Measurements from ENCODE around the gene CXCL12.

The CXCL12 gene

GRCh38 chr10:44399659-44400451 is 15.0 kb upstream of the CXCL12 start:
- DNase-seq = no peak

GRCh38 chr10:44398747-44399658 is 14.1 kb upstream of the CXCL12 start:
- DNase-seq = no peak

DNA sequence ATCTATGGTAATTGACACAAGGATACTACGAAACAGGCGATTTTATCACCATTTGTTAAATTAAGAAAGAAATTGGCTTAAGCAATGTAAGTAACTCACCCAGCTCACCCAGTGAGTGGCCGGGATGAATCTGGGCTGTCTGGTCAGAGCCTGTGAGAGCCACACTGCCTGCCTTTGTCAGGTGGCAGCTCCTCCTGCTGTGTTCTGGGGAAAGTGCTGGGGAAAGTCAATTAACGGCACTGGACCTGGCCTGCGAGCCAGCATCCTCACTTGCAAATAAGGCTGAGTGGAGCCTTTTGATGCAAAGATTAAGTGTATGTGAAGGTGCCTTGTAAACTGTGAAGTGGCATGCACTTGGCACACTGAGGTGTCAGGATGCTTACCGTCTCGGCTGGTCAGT is 13.4 kb upstream of the CXCL12 start:
- no peak for DNase-seq

GRCh38 chr10:44397476-44398225 is 12.8 kb upstream of the CXCL12 start:
- no peak for DNase-seq

- DNase-seq = no peak
Observed at GRCh38 chr10:44396671-44397191, 11.8 kb upstream of the CXCL12 start.

DNA sequence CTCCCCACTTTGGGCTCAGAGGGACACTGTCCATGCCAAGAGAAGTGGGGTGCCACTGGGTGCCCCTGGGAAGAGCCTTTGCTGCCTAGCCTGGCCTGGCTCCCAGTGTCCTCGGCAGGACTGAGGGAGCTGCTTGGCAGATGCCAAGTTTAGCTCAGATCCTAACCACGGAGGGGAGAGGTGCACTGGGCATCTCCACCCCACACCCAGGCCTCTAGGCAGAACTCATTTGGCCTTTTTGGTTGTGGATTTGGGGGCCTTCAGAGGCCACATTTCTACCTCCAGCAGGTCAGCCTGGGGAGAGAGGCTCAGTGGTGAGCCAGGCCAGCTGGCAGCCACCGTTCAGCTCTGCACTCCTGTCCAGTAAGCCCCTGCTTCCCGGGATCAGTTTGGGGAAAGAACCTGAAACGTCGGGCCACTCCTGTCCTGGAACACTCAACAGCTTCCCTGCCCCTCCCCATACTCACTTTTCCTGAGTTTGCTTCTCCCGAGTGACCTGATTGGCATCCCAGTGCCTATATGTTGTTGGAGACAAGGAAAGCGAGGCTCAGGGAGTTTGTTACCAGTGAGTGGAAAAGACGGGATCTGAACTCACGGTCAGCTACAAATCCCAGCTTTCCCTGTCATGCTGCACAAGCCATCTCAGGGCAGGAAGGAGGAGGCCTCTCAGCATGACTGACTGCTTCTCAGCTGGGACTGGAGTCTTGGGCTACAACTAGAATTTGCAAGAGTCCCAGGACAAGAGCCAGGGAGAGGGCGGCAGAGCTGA is 11.2 kb upstream of the CXCL12 start:
- DNase-seq = no peak

GRCh38 chr10:44395396-44395795 is 10.5 kb upstream of the CXCL12 start:
- no peak for DNase-seq

- no peak for DNase-seq
Observed at GRCh38 chr10:44394696-44395381, 9.9 kb upstream of the CXCL12 start.

DNA sequence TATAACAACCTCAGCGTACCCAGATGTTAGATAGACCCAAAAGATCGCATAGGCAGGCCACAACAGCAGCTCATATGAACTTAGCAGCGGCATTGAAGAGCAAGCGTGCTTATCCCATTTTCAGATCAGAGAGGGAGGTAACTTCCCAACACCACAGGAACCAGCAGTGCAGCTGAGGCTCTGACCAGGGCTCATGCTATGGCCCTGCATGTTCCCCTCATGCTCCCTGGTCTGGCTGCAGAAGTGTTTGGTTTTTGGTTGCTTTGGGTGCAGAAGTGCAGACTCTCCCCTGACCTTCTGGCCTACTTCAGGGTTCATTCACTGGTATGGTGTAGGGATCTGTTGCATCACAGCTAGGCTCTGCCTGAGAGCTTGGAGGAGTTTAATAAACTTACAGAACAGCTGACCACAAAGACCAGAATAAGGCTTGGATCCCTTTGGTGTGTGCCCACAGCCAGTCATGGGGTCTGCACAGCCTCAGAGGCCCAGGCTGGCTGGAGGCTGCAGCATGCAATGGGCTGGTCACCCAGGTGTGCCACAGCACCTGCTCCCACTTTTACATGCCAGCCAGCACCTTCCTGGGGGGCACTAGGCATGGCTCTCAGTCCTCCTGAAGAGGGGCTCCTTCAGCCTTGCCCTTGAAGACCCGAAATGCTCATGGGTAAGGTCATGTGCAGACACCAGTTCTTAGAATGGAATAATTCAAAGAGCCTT is 9.1 kb upstream of the CXCL12 start:
- no peak for DNase-seq

DNA sequence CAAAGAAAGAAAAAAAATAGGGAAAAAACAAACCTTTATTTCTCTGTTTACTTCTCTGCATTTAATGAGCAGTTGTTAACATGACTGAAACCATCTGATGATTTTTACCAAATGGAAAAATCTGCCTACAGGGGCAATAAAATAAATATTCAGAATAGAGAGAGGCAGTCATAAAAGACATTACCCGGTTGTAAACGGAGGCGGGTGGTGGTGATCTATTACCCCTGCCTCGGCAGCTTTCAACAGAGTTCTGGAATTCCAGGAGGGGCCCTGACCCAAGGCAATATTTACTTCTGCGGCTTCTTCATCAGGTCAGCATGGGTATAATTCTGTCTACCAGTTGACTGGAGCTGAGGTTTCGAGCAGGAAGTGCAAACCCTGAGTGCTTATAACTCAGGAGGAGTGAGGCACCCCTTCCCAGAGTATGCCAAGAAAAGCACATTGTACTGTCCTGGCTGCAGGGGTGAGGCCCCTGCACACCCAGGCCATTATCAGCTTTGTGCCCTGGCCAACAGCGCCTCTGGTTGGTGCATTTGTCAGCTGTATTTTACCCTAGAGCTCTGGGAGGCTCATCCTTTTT is 8.2 kb upstream of the CXCL12 start:
- DNase-seq = no peak

- DNase-seq = no peak
Observed at GRCh38 chr10:44392420-44392819, 7.5 kb upstream of the CXCL12 start.

DNA sequence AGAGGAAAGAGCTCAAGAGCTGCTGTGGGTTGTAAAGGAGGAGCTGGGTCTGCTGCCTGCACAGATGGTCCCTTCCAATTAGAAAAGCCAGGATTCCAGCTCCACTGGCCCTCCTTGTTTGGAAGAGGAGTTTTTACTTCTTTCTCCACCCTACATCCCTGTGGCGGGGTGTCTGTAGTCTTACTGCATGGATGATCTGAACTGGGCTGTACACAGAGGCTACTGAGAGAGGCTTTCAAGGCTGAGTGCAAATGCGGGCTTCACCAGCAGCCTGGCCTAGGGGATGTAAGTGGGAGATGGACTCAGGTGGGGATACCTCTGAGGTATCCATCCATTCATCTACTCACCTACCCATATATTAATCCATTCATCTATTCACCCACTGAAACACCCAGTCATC is 7.1 kb upstream of the CXCL12 start:
- DNase-seq = no peak

GRCh38 chr10:44390585-44391072 is 5.7 kb upstream of the CXCL12 start:
- no peak for DNase-seq

DNA sequence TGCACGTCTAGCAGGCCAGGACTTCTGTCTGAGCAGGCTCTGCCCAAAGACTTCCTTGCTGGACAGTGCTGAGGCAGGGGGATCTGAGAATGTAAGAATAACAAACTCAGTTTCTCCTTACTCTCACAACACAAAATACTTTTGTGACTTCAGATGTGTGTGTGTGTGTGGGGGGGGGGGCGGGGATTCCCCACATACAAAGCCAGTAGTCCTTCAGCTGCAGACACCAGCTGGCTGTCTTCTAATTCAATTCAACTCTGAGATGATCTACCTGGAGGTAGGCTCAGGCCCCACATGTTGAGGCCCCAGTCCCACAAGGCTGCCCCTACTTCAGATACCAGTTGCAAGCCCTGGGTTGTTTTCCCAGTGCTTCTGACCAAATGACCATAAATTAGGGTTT is 4.7 kb upstream of the CXCL12 start:
- no peak for DNase-seq

- DNase-seq = peak in 1 of 56 donors; percentile 40
Observed at GRCh38 chr10:44389150-44389549, 4.3 kb upstream of the CXCL12 start.

GRCh38 chr10:44388641-44389040 is 3.7 kb upstream of the CXCL12 start:
- no peak for DNase-seq

DNA sequence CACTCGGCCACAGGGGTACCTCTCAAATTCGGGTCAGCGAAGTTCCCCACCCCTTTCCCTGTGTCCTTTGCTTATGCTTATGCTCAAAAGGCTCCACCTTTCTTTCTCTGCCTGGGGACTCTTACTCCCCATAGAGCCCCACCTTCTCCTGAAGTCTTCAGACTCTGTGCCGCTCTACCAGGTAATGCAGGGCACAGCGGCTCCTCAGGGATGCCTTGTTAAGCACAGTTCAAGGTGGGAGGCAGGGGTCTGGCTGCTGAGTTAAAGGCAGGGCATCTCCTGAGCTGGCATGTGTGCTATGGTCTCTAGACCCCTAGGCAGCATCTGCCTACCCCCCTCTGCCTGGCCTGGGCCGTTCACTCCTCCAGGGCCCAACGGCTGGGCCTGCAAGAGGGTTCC is 3.0 kb upstream of the CXCL12 start:
- no peak for DNase-seq

GRCh38 chr10:44386546-44387052 is 1.7 kb upstream of the CXCL12 start:
- peak in 18 of 56 donors; percentile 14 to 66 (median 32) for DNase-seq

Data from amygdala (tissue), 56 donors.